Daoy (cell line): ENCODE measurements around the gene FMC1. TPM values are rescaled to one million over a fixed set of nuclear protein-coding genes. Genes with fewer than 3 reads are reported as not detected.
"Not testable (repeated sequence)": the region's sequence is repeated elsewhere in the genome, so short reads cannot be mapped to it uniquely, and the experiment has no call there.

Experiments
- DNase-seq: peaks from one replicate; pipeline ENCODE4 v3.0.0-alpha.2; 2015; ENCODE audit warnings: low read depth
- total RNA-seq: library from RNA; depleted of rRNA; stranded (reverse); fragments of >200 nt; shearing (Covaris generic); gene quantifications from 2 replicates; pipeline ENCODE4 v1.2.3, GENCODE V29; 2014; rRNA removed

FMC1 gene
- total RNA-seq, result 0.65 and 9.2 TPM in 2 replicates

- peak; percentile 93 for DNase-seq
Measured at GRCh38 chr7:139341058-139341775, at the start of gene FMC1. TSS of gene FMC1 (plus strand) at chr7:139341337. CDS start at chr7:139341385, 48 bp downstream.

- DNase-seq, result no peak
Measured at GRCh38 chr7:139292821-139293220, 48.3 kb upstream of the FMC1 start.

GRCh38 chr7:139293534-139293933 is 47.6 kb upstream of the FMC1 start:
- DNase-seq, result no peak

GRCh38 chr7:139294241-139294640 is 46.9 kb upstream of the FMC1 start:
- no peak for DNase-seq

DNA sequence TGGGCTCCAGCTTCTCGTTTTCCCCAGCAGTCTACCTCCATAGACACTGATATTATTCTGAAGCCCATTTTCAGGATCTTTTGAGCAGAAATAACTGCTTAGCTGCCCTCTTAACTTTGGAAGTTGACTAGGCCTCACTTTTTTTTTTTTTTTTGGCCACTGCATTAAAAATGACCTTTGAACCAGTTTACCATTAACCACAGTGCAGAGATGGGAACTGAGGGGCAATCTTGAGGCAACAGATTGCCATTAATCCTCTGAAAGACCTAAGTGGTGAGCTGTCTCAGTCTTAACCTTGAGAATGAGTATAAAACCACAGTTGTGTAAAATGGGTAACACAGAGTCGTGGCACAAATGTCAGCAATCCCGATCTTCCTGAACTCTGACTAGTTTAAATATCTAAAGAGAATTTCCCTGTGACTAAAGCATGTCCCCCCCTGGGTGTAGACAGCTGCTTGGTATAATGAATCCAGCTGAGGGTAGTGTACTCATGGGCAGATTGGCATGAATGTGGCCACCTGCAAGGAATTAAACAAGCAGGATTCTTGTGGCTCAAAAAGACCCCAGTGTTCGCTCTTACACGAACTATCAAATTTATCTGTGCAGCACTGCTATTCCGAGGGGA is 46.1 kb upstream of the FMC1 start:
- no peak for DNase-seq

DNA sequence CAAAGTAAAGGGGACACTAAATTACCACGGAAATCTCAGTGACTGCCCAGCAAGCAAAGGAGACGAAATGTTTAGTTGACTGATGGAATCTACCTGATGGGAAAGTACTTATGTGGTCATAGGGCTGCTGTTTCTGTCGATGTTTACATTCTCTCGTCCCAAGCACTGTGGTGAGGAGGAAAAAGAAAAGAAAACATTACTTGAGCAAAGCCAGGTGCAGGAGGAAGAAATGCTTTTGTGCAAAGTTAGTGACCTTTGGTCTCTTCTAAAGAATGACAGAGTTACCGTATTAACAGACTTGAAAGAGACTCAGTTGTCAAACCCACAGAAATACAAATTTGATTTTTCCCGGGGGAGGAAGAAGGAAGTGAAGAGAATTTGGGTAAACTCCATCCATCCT is 43.3 kb upstream of the FMC1 start:
- DNase-seq, result no peak

DNA sequence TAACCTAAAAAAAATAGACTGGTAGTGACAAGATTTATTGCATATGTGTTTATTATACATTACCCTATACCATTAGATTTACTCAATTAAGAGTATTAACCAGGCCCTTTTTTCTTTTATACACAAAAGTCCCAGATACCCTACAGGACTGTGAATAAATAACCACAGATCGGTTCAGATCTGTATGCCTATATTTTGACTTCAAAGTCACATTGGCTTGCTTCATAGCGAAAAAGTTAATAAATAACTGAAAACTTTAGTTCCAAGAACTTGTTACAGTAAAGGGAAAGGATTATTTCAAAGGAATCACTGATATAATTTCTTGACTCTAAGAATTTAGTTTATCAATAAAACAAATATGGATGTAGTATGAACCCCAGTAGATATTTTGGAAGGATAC is 41.8 kb upstream of the FMC1 start:
- no peak for DNase-seq

DNA sequence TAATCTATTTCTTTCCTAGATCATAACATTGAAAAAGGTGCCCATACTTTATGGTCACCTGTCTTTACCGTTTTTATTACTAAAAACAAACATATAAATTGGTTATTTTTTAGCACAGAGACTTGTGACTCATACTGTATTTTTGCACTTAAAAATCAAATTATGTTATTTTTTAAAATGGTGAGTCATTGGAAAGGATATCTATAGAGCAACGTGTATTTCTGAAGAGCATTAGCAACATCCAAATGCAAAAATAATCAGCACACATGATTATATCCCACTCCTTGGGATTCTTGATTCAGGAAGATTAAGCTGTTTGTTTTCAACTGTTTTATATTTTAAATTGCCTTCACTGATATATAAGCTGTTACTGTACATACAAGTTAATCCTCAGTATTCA is 40.7 kb upstream of the FMC1 start:
- DNase-seq, result no peak

DNA sequence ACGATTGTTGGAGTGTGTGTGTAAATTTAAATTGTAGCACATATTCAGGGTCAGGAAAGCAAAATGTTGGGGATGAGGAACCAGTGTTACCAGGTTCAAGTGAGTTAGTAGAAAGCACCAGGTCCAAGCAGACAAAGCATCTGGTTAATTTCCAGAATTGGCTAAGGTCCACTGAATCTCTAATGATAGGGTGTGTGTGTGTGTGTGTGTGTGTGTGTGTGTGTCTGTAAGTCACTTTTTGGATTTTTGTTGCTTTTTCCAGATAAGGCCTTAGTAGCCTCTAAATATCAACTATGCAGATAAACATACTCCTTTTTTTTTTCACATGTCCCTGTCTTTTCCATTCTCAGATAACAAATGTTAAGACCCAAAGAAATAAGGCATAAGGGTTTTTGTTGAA is 36.6 kb upstream of the FMC1 start:
- DNase-seq, result no peak

GRCh38 chr7:139317939-139318505 is 23.1 kb upstream of the FMC1 start:
- DNase-seq, result no peak

GRCh38 chr7:139321071-139321745 is 19.9 kb upstream of the FMC1 start:
- DNase-seq, result peak; percentile 9

DNA sequence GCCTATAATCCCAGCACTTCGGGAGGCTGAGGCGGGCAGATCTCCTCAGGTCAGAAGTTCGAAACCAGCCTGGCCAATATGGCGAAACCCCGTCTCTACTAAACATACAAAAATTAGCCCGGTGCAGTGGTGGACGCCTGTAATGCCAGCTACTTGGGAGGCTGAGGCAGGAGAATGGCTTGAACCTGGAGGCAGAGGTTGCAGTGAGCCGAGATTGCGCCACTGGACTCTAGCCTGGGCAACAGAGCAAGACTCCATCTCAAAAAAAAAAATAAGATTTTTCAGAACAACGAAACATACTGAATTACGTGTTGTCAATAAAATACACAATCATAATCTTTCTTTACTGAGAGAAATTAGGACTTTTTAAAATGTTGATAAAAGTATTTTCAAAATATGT is 16.4 kb upstream of the FMC1 start:
- DNase-seq, result not testable (repeated sequence)

DNA sequence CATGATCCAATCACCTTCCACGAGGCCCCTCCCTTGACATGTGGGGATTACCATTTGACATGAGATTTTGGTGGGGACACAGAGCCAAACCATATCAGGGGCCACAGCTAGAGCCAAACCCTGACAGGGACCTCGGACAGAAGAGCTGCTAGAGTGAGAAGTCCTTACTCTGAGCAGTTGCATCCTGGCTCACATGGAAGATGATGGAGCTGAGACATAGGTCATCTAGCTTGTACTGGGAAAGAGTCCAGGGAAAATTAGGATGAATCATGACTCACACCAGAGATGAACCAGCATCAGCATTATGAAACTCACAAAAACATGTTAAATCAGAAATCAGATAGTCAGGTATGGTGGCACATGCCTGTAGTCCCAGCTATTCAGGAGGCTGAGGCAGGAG is 12.8 kb upstream of the FMC1 start:
- DNase-seq, result peak; percentile 54

GRCh38 chr7:139329119-139329518 is 12.0 kb upstream of the FMC1 start:
- DNase-seq, result no peak

DNA sequence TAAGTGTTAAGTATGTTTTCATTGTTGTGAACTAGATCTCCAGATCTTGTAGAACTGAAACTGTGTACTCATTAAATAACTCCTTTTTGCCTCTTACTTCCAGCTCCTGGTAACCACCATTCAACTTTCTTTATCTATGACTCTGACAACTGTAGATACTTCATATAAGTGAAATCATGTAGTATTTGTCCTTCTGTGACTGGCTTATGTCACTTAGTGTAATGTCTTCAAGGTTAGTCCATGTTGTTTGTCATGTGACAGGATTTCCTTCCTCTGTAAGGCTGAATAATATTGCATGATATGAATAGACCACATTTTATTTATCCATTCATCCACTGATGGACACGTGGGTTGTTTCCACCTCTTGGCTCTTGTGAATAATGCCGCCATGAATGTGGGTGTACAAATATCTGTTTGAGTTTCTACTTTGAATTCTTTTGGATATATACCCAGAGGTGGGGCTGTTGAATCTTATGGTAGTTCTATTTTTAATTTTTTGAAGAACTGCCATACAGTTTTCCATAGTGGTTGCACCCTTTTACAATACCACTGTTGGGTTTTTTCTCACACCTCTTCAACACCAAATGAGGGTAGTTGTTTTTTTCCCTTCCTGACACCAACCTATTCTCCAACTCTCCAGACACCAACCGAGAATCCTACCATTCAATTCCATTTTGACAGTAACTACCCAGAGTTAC is 10.7 kb upstream of the FMC1 start:
- DNase-seq, result no peak

GRCh38 chr7:139332697-139333359 is 8.3 kb upstream of the FMC1 start:
- DNase-seq, result no peak

GRCh38 chr7:139333443-139333842 is 7.7 kb upstream of the FMC1 start:
- not testable (repeated sequence) for DNase-seq

DNA sequence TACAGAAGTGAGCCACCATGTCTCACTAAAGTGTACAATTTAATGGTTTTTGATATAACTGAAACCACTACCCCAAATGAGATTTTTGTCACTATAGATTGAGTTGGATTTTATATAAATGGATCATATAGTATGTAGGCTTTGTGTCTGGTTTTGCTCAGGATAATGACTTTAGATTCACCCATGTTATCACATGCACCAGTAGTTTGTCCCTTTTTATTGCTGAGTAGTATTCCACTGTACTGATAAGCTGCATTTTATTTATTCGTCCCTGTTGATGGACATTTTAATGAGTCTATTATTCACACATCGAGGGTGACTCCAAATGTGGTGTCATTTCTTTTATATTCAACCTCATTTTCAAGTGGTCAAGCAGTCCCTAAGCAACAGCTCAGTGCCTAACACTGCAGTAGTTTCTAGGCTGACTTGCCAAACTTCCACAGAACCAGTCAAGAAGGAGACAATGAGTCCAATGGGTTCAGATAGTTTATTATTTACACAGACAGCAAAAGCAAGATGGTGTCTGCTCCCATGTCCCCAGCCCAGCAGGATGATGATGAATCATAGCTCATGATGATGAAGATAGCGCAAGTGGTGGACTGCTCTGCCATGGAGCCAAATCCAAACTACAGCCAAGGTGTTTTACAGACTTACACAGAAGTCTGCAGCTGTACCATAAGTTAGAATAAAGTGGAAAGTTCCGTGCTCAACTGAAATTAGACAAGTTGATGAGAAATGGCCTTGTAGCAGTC is 6.6 kb upstream of the FMC1 start:
- DNase-seq, result no peak

DNA sequence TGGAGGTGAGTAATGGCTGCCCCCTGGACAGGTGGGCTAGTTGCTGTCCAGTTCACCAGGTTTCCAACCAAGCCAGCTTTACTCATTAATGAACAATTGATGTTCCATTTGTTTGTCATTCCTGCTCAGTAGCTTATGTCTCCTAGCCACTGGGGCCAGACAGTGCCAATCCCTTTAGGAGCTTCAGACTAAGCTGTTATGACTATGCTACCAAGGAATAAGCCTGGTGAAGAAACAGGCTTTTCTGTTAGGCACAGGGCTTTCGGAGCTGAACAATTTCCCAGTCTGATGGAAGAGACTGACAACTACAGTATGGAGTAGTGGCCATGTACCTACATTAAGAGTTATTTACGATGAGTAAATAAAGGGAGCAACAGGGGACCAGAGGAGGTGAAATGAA is 2.1 kb upstream of the FMC1 start:
- DNase-seq, result no peak

- no peak for DNase-seq
Measured at GRCh38 chr7:139339698-139340036, 1.5 kb upstream of the FMC1 start.
